ENCODE data around the gene LRP1B.

Gene LRP1B

DNA sequence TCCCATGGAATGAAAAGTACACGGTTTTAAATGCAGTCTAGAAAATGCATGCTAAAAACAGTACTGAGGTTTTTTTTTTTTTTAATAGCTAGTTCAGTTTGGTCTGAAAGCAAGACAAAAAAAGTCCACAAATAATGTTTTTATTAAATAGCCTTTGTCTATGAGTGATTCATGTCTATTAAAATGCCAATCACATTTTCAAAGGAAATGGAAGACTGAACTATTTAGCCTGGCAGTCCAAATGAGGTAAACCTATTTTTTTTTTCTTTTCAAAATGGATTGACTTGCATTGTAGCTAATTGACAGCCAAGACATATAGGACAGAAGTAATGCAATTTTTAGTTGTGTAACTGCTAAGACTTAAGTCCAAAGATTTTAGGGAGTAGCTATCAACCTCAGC is 90.3 kb downstream of the LRP1B start:
- no peak for DNase-seq (ENCODE audit: low spot score)

DNA sequence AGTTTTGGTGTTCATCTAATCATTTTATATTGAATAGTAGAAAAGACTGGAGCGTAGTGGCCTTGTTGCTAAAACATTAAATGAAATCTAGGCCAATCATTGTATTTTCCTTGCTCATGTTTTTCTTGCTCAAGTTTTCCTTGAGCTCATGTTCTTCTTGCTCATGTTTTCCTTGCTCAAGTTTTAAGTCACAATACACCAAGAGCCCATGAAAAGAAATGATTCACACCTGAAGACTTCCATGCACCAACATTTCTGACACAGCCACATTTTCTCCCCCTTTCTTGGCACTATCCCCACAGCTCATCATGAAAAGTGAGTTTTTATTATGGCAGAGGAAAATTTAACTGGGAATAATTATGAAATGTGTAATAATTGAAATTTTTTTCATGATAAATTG is 92.0 kb downstream of the LRP1B start:
- DNase-seq (ENCODE audit: low spot score), result no peak

GRCh38 chr2:142037744-142038143 is 93.1 kb downstream of the LRP1B start:
- DNase-seq (ENCODE audit: low spot score), result no peak

GRCh38 chr2:142037066-142037465 is 93.8 kb downstream of the LRP1B start:
- DNase-seq (ENCODE audit: low spot score), result no peak

DNA sequence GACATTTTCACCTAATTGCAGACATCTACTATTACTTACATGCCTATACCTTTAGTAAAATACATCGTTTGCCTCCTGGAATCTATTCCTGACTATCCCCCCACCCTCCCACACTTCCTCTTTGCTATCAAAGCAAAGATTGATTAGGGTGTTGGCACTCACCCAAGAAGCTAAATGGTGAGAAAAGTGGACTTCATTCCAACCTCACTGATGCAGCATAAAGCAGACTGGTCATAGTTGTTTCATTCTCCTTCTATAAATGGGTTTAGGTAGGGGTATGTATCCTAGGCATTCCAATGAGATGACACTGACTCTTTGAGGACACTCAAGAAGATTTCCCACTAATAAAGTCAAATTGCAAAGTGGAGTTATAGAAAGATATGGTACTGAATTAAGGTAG is 97.4 kb downstream of the LRP1B start:
- DNase-seq (ENCODE audit: low spot score), result no peak

DNA sequence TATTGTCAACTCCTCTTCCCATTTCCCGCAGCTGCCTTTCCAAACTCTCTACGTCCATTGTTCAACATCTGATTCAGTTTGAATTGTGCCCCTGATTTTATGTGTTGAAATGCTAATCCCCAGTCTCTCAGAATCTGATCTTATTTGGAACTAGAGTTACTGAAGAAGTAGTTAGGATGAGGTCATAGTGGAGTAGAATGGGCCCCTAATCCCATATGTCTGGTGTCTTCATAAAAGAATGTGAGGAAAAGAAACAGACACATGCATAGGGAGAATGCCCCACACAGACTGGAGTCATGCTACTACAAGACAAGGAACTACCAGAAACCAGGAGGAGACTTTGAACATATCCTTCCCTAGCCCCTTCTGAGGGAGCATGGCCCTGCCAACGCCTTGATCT is 99.2 kb downstream of the LRP1B start:
- DNase-seq (ENCODE audit: low spot score), result no peak

GRCh38 chr2:142030735-142031134 is 100.1 kb downstream of the LRP1B start:
- DNase-seq (ENCODE audit: low spot score), result no peak

DNA sequence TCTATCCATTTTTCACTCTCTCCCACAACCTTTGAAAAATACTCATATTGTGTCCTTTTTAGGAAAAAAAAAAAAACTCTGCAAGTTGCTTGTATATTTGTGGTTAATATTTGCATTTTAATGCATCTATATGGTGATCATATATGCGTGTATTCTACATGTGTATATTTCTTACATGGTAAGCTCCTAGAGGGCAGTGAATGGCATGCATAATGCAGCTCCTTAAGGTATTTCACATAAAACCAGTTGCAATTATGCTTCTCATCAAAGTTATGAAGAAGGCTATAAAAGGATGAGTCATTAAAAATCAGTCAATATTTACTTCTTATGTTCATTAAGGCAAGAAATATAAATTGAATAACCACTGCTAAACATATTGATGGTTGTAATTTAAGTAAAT is 100.8 kb downstream of the LRP1B start:
- DNase-seq (ENCODE audit: low spot score), result no peak

DNA sequence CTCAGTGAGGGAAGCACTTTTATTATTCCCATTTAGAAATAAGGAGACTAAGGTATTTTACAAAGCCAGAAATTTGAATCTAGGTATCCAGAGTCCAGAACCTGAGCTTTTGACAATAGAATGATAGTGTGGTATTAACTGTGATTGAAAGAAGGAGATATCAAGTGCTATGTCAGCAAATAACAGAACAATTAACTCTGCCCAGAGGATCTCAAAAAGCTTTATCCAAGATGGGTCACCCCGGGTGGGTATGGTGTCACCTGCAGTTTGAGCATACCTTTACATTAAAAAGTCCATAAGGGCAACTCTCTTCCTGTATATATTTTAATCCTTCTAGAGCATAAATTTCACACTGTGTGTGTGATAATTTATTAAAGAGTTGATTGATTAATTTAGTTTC is 105.4 kb downstream of the LRP1B start:
- DNase-seq (ENCODE audit: low spot score), result no peak

- no peak for DNase-seq (ENCODE audit: low spot score)
These were observed 110.4 kb downstream of the LRP1B start for GRCh38 chr2:142020368-142020767.

DNA sequence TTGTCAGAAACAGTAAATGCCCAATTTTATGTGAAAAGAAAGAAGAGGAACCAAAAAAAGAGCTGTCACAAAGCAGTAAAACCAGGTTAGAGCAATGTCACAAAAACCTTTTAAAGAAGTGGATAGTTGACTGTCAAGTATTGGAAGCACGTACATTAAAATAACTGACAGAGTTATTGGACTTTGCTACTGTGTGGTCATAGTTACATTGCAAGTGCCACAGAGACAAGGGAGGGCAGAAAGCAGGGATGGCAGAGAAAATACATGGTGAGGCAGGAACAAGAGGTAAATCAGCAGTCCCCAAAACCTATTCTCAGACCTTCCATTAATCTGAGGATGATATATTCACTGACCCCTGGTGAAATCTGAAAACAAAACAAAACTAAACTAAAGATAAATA is 116.3 kb downstream of the LRP1B start:
- DNase-seq (ENCODE audit: low spot score), result no peak

DNA sequence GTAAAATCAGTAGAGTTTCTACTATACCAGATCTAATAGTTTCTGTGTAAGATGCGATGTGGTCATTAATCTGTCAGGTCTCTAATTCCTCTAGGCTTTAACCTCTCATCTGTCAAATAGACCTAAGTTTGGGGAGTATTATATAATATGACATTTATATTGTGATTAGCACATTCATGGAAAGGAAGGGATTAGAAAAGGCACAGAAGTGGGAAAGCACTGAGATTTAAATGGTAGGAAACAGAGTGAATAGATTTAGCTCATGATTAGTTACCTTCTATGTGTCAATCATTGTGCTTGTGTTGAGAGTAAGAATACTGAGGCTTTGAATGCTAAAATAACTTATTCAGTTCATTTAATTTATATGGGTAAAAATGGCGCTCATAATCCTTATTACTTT is 118.0 kb downstream of the LRP1B start:
- DNase-seq (ENCODE audit: low spot score), result no peak

DNA sequence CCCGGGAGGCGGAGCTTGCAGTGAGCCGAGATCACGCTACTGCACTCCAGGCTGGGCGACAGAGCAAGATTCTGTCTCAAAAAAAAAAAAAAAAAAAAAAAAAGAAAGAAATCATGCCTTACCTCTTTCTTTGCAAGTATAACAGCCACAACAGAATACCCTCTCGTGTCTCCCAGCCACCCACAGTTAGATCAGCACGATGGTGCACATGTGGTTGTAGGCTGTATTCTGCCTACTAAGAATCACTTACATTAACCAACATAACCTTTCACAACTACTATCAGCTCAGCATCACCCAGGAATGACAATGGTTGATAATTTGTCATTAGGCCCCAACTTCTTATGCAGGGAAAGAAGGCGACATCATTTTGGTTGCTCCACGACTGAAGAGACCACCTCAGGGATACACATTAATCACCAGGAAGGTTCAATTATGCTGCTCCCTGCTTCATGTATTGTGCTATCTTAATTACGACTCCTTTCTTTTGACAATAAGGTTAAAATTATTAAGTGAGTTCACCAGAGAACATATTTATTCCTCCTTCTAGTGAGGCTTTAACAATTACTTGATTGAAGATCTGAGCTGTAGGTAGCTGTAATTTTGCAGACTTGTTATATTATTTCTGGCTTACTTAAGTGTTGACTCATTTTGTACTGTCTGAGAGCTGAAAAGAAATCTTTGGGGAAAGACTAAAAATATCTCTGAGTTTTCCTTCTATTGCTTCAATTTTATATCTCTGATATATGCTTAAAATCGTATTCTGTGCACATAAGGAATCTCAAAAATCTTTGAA is 120.1 kb downstream of the LRP1B start:
- no peak for DNase-seq (ENCODE audit: low spot score)

DNA sequence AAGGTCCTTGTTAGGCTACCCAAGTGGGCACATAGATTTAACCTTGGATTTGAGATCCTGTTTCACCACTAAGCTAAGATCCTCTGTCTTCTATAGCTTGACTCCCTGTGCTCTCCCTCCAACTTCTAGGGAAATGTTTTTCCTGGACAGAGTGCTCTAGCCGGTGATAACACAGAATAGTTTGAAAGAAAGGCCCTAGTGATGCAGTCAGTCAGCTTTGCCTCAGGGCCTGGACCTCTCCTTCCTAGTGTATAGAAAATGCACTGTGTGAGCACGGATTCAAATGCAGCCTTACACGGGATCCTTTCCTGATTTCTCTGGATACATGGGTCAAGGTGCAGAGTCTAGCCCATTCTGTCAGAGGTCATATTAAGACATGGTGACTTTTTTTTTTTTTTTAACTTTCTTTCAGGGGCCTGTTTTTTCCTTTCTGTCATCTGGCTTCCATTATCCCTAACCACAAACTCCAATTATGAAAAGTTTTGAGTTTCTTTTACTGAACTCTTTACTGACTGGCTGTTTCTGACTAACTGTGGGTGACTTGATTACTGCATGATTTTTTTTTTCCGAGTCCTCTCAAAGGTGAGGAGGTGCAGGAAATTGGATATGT is 122.6 kb downstream of the LRP1B start:
- no peak for DNase-seq (ENCODE audit: low spot score)

- DNase-seq (ENCODE audit: low spot score), result no peak
These were observed 136.8 kb downstream of the LRP1B start for GRCh38 chr2:141994066-141994465.

- DNase-seq (ENCODE audit: low spot score), result no peak
These were observed 138.1 kb downstream of the LRP1B start for GRCh38 chr2:141992695-141993094.

- no peak for DNase-seq (ENCODE audit: low spot score)
These were observed 162.4 kb downstream of the LRP1B start for GRCh38 chr2:141968433-141968832.

GRCh38 chr2:141967980-141968379 is 162.8 kb downstream of the LRP1B start:
- no peak for DNase-seq (ENCODE audit: low spot score)

DNA sequence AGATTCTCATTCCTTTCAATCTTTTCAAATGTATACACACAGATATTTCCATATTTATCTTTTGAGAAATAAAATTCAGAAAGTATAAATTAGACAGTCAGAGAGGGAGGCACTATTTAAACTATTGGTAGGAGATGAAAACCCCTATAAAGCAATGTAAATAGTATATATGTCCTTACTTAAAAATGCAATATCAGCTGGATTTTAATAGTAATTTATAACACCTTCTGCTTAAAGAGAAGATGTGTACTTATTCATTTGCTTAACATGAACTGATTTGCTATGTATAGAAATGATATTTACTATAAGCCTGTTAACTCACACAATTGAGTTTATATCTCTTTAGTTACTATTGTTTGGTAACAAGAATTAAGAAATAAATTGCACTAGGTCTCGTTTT is 163.3 kb downstream of the LRP1B start:
- no peak for DNase-seq (ENCODE audit: low spot score)

DNA sequence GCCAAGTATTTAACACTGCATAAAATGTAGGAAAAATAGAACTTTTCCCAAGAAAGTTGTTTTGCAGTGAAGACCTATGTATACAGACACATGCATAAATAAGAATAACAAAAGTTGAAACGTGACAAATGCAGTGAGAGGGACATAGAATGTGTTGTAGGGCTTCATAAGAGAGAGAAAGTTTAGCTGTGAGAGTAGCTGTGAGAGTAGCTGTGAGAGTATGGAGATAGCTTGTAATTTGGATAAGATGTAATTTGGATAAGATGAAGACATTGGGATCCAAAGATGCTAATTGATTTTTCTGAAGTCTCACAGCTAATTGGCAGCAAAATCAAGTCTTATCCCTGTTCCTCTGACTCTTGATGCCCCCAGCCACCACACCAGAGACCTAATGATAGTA is 170.9 kb downstream of the LRP1B start:
- no peak for DNase-seq (ENCODE audit: low spot score)

DNA sequence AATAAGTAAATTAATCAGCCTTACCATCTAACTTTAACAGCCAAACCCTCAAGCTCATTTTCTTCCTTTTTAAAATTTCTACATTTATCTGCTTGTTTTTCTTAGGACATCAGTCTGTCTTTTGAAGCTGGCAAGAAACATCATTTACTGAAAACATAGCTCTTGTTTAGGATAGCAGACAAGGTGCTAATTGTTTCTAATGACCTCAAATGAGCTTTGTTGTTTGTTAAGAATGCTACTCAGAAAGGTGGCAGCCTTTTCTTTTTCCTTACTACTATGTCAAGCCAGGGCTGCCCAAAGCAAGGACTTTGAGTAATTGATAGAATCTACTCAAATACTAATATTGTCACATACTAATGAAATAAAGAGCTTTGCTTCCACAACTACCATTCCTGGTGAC is 171.8 kb downstream of the LRP1B start:
- no peak for DNase-seq (ENCODE audit: low spot score)

DNA sequence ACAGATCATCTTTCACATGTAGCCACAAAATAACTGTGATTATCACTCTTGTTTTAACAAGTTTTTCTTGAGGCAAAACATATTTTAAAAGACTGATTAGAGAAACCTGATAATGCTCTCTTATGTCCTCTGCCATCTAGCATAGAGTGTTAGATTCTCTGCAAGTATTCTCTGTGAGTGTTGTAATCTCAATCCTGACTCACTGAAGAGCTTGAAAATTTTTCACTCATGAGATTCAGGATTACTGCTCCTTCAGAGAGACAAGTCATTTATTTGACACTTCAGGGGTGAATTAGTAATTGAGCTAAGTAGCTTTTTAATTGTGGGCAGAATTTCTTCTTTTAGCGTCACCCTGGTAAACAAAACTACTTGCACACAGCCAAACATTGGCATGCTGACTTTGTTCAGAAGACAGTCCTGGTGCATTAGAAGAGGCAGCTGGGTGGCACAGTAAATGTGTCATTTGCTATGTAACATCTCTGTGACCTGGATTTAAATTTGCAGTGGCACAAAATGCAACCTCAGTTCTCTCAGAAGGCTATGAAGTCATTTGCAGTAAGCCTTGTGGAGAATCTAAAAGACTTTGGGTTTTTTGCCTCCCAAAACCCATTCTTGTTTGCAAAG is 172.9 kb downstream of the LRP1B start:
- DNase-seq (ENCODE audit: low spot score), result no peak

- DNase-seq (ENCODE audit: low spot score), result no peak
These were observed 173.5 kb downstream of the LRP1B start for GRCh38 chr2:141957321-141957720.

Measured in LoVo (cell line).